ENCODE data around the gene SUMO3.
"Not testable (repeated sequence)": the region's sequence is repeated elsewhere in the genome, so short reads cannot be mapped to it uniquely, and the experiment has no call there.

The SUMO3 gene

DNA sequence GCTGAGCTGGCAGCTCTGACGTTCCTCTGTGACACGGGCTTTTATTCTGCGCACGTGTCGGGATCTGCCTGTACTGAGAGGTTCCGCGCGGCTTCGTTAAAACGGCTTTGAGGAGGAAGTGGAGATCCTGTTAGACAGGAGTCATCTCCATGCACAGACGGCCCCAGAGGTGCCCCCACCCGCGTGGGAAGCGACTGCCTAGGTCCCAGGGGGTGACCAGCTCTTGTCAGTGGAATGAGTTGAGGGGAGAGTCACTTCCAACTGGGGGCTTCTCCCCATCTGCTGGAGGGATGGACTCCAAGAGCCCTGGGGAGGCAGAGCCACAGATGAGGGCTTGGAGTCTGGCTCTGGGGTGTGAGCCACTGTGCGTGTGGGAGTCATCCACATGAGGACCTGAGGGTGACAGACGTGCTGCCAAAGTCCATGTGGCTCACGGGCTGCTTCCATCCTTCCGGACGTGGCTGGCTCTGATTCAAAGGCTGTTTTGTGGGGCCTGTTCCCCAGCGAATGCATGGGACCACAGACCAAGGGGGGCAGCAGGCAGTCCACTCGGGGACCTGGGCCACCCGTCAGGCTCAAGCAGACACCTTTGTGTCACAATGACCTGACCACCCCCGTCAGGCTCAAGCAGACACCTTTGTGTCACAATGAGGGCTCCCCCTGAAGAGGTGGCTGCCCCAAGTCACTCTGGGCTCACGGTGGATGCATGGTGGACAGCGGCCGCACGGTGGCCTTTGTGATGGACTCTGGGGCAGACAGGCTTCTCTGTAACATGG lies 28.8 kb upstream of the SUMO3 start:
- peak; percentile 29 to 57 (median 34) for DNase-seq

DNA sequence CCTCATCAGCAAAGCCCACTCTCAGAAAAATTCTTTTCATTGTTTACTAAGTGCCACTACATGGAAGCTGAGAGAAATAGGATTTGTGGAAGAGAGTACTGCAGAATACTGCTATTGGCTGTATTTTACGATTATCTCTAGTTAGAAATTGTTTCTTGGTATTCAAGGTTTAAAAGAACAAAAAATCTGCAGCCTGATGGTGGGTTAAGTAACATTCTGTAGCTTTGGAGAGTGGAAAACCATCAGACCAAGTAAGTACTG lies 28.3 kb upstream of the SUMO3 start:
- no peak for DNase-seq

DNA sequence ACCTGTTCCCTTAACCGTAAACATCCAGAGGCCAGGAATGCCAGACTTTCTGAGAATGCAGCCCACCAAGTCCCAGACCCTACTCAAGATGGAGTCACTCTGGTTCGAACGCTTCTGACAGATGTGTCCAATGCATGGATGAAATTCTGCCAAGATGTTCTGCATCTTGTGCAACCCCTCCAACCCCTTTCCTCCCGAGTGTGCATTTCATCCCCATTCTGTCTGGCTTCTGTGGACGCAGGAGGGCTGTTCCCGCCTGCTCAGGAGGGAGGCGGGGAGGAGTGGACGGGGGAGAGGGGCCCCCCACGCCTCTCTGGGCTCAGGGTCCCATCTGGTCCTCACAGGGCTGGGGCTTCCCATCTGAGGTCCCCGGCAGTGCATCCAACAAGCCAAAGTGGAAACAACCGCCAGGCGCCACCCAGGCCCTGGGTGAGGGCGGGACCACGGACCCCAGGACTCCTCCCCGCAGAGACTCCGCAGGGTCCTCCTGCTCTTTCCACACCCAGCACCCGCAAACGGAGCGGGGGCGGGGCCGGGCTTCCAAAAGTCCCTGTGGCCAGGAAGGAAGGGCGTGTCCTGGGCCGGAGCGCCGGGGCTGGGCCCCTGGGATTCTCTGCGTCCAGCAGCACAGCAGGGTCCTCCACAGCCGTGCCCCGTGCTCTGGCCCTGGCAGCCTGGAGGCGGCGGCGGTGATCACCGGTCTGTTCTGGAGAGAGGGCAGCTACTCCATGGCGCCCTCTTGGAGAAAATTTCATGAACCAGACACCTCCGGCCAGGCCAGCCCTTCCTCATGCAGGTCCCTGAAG lies 27.8 kb upstream of the SUMO3 start:
- peak; percentile 25 to 61 (median 42) for DNase-seq

GRCh38 chr21:44844256-44844655 lies 26.4 kb upstream of the SUMO3 start:
- no peak for DNase-seq

- no peak for DNase-seq
Measured at GRCh38 chr21:44842721-44843445, 25.0 kb upstream of the SUMO3 start.

GRCh38 chr21:44842087-44842486 lies 24.2 kb upstream of the SUMO3 start:
- no peak for DNase-seq

- DNase-seq: no peak
Measured at GRCh38 chr21:44840771-44841170, 22.9 kb upstream of the SUMO3 start.

- no peak for DNase-seq
Measured at GRCh38 chr21:44838951-44839350, 21.1 kb upstream of the SUMO3 start.

DNA sequence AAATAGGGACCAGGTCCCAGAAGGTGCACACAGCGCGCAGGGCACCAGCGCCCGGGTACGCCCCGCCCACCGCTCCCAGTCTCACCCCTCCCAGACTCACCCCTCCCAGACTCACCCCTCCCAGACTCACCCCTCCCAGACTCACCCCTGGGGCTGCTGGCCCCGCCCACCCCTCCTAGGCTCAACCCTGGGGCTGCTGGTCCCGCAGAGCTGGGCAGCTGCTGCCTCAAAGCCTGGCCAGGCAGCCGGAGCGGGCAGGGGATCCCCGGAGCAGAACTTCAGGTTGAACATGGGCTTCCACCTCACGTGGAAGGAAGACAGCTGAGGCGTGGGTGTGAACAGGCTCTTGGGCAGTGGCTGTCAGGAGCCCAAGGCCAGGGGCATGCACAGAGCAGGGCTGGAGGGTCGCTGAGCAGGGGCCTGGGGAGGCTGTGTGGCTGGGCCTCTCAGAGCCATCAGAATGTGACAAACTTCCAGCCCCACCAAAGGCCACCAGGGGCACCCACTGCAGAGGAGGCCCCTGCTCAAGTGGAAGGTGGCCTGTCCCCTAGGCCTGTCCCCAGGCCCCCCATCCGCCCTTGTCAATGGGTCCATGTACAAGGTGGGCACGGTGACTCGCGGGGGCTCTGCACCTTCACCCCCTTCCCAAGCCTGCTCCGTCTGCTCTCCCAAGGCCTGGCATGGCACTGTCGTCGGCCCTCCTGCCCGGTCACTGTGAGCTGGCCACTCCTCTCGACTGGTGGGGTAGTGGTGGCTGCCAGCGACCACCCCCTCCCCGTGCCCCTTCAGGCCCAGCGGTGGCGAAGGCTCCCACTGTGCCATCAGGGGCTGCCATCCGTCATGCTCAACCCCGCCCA lies 20.4 kb upstream of the SUMO3 start:
- DNase-seq: no peak

GRCh38 chr21:44837537-44837936 lies 19.7 kb upstream of the SUMO3 start:
- no peak for DNase-seq

DNA sequence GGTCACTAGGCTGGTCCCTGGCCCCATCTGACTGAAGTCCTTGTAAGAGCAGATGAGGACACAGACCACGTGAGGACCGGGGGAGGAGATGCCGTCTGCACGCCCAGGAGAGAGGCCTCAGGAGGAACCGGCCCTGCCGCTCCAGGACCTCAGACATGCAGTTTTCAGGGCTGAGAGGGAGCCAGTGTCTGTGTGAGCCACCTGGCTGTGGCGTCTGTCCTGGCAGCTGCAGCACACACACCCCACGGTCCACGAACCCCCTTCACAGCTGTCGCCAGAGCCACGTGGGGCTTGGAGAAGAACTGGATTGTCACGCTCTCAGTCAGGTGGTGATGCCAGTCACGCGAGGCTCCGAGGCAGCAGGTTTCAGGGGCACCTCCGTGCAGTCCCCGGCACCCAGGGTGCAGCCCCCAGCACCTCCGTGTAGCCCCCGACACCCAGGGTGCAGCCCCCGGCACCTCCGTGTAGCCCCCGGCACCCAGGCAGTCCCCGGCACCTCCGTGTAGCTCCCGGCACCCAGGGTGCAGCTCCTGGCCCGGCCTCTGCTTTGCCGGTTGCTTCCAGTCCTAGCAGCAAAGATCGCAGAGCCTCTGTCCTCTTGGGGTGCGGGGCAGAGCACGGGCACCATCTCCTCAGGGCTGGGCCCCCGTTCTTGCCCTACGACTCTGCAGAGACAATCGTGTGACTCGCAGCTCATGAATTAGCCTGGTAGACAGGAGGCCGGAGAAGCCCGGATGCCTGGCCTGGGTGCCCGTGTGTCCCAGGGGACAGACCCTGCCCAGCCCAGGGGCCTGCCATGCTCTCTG lies 19.0 kb upstream of the SUMO3 start:
- DNase-seq: no peak

DNA sequence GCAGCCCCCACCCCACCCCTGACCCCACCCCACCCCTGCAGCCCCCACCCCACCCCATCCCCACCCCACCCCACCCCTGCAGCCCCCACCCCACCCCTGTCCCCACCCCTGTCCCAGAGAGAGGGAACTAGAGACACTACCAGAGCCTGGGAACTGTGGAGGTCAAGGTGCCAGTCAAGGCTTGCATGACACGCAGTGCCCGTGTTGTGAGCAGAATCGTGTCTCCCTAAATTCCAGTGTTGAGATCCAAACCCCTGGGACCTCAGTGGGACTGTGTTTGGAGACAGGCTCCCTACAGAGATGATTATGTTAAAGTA lies 18.4 kb upstream of the SUMO3 start:
- no peak for DNase-seq

DNA sequence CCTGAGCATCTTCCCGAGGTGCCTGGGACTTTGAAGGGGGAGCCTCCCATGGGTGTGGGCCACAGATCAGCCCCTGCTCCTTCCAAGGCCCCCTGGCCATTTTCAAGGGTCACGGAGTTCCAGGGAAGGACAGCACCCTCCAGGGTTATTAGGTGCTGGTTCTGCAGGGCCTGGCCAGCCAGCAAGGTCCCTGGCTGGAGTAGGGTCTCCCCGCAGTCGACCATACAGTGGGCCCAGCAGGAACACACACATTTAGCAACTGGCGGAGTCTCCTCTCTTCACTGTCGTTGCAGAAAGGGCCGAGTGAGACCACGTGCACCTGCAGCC lies 17.7 kb upstream of the SUMO3 start:
- no peak for DNase-seq

GRCh38 chr21:44834951-44835646 lies 17.2 kb upstream of the SUMO3 start:
- DNase-seq: no peak

GRCh38 chr21:44834231-44834950 lies 16.5 kb upstream of the SUMO3 start:
- no peak for DNase-seq

DNA sequence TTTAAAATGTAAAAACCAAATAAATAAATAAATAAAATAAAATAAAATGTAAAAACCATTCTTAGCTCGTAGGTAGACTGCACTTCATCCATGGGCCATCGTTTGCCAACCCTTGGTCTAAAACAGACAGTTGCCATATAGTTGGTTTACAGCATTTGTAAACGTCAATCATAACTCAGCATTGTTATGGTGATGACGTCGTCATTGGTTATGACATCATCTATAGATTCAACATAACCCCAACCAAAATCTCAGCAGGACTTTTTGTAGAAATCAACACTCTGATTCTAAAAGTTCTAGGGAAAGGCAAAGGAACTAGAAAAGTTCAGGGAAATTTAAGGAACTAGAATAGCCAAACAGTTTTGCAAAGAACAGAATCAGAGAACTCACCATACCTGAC lies 15.8 kb upstream of the SUMO3 start:
- no peak for DNase-seq

DNA sequence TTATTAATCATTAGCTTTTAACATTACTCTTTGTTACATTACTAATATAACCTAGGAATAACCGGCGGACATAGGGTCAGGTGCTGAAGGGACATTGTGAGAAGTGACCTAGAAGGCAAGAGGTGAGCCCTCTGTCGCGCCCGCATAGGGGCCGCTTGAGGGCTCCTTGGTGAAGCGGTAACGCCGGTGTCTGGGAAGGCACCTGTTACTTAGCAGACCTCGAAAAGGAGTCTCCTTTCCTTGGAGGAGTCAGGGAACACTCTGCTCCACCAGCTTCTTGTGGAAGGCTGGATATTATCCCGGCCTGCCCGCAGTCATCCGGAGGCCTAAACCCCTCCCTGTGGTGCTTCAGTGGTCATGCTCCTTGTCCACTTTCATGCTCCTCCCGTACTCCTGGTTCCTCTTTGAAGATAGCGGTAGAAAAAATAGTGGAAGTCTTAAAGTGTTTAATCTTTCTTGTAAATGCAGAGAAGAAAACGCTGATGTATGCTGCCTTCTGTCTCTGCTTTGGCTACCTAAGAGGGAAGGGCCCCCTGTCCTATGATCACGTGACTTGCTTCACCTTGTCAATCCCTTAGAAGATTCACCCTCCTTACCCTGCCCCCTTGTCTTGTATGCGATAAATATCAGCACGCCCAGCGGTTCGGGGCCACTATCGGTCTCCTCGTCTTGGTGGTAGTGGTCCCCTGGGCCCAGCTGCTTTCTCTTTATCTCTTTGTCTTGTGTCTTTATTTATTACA lies 14.8 kb upstream of the SUMO3 start:
- not testable (repeated sequence) for DNase-seq

DNA sequence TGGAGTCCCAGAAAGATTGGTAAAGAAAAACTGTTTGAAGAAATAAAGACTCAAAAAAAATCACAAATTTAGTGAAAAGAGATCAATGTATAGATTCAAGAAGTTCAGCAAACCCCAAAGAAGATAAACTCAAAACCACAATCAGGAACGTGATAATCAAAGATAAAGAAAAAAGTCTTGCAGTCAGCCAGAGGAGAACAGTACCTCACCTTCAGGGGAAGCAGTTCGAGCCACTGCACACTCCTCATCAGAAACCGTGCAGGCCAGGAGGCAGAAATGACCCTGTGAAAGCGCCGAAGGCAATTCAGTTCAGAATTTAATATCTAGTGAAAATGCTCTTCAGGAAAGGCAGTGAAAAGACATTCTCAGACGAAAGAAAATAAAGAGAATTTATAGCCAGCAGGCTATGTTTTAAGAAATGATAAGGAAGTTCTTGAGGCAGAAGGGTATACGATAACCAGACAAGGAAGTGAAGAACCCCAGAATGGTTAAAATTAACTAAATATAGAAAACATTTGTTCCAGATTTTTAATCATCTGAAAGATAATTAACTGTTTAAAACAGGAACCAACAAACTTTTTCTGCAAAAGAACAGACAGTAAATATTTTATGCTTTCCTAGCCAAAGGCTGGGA lies 13.5 kb upstream of the SUMO3 start:
- DNase-seq: peak in 1 of 6 experiments; percentile 13

DNA sequence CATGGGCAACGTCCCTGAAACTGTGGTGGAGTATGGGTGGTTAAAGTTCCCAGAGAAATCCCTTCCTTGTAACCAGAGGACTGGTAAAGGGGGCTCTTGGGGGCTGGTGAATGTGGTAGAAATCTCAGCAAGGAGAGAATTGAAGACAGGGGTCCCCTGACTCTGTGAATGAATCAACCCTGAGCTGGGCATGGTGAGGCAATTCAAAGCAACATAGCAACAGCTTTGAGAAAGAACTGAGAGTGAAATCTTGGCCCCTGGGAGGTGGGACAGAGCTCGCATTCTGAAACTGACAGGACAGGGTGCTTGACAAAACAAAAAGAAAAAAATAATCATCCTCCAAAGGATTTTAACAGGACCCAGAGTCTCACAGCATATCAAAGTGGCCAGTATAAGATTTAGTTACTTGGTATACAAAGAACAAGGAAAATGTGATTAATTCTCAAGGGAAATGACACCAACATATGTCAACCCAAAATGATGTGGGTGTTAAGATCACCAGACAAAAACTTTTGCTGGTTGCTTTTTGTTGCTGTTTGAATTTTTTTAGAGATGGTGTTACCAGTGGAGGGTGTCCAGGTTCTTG lies 11.7 kb upstream of the SUMO3 start:
- DNase-seq: no peak

Measured in stimulated activated naive CD4-positive, alpha-beta T cell (primary cell).